Hematopoietic multipotent progenitor cell (in vitro differentiated cells): ENCODE data around the gene NME1. TPM values are rescaled to one million over a fixed set of nuclear protein-coding genes. Genes with fewer than 3 reads are reported as not detected.
A peak's percentile ranks its signal among the peaks of the same experiment; 100 is the strongest.

Experiments
- DNase-seq, 3 donors: peaks; one replicate each; pipeline ENCODE4 v3.0.0-alpha.2; 2011 to 2015; ENCODE audit warnings: low read depth in 2 of 3, low spot score in 2 of 3
- total RNA-seq: library from RNA; depleted of rRNA; stranded (reverse); fragments of >200 nt; gene quantifications from one replicate; pipeline ENCODE4 v1.2.3, GENCODE V29; 2012

NME1 gene
- total RNA-seq, 1 donor = 49.5 TPM

GRCh38 chr17:51188271-51188833, 35.0 kb downstream of the NME1 start:
- DNase-seq = no peak

GRCh38 chr17:51189162-51189561, 35.8 kb downstream of the NME1 start:
- DNase-seq = no peak

GRCh38 chr17:51189628-51190027, 36.3 kb downstream of the NME1 start:
- DNase-seq = no peak

GRCh38 chr17:51191895-51192294, 38.5 kb downstream of the NME1 start:
- no peak for DNase-seq

- DNase-seq = no peak
Observed at GRCh38 chr17:51197754-51198153, 44.4 kb downstream of the NME1 start.

GRCh38 chr17:51200295-51200694, 46.9 kb downstream of the NME1 start:
- peak in 1 of 3 donors; percentile 31 for DNase-seq

GRCh38 chr17:51200846-51201245, 47.5 kb downstream of the NME1 start:
- DNase-seq = no peak

GRCh38 chr17:51203838-51204237, 50.5 kb downstream of the NME1 start:
- no peak for DNase-seq

Other genes starting within 250 kb of the NME1 start
- gene SPAG9, start 32.7 kb upstream of the NME1 start, total RNA-seq = 52.0 TPM
- 608 TPM for gene NME2, start 12.9 kb downstream of the NME1 start, total RNA-seq
- gene MBTD1, start 106.5 kb downstream of the NME1 start, total RNA-seq = 15.9 TPM
- 24.0 TPM for gene UTP18, start 107.0 kb downstream of the NME1 start, total RNA-seq